HepG2 (cell line): ENCODE measurements around the gene PELI3. TPM values are rescaled to one million over a fixed set of nuclear protein-coding genes. Genes with fewer than 3 reads are reported as not detected.
A peak's percentile ranks its signal among the peaks of the same experiment; 100 is the strongest.

Experiments
- FOXC1 ChIP-seq: sonication (generic); formaldehyde crosslinking; IDR thresholded peaks from 2 replicates; pipeline ENCODE4 v1.8.0; 2022; ENCODE audit warnings: mild to moderate bottlenecking, missing genetic modification reagents, borderline replicate concordance
- GPN1 ChIP-seq: sonication (generic); formaldehyde crosslinking; IDR thresholded peaks from 2 replicates; pipeline ENCODE4 v1.5.1; 2020; ENCODE audit warnings: missing genetic modification reagents, borderline replicate concordance
- HNRNPLL ChIP-seq: fragments of 200-400 bp; formaldehyde crosslinking; IDR thresholded peaks from 2 replicates; pipeline ENCODE4 v1.6.1; 2017; ENCODE audit warnings: mild to moderate bottlenecking, low read depth, low read length; ENCODE audit not compliant: poor library complexity, severe bottlenecking
- JUND ChIP-seq: sonication (generic); formaldehyde crosslinking; IDR thresholded peaks from 2 replicates; pipeline ENCODE4 v1.8.0; 2022; ENCODE audit warnings: mild to moderate bottlenecking, missing genetic modification reagents
- MED1 ChIP-seq: sonication (generic); formaldehyde crosslinking; IDR thresholded peaks from 2 replicates; pipeline ENCODE4 v1.4.0; 2020; ENCODE audit warnings: missing genetic modification reagents
- NFATC3 ChIP-seq: sonication (generic); formaldehyde crosslinking; IDR thresholded peaks from 2 replicates; pipeline ENCODE4 v1.5.1; 2020; ENCODE audit warnings: mild to moderate bottlenecking, missing genetic modification reagents
- NR0B2 ChIP-seq: sonication (generic); formaldehyde crosslinking; IDR thresholded peaks from 2 replicates; pipeline ENCODE4 v1.4.0; 2020; ENCODE audit warnings: mild to moderate bottlenecking, missing genetic modification reagents
- PHF5A ChIP-seq: IDR thresholded peaks from one replicate; pipeline ENCODE4 v1.6.1; 2018; ENCODE audit warnings: low read depth, missing genetic modification reagents; ENCODE audit not compliant: unreplicated experiment
- RARG ChIP-seq: sonication (generic); formaldehyde crosslinking; IDR thresholded peaks from 2 replicates; pipeline ENCODE4 v1.4.0; 2020; ENCODE audit warnings: low read depth, mild to moderate bottlenecking, missing genetic modification reagents
- RBM22 ChIP-seq: fragments of 200-400 bp; formaldehyde crosslinking; optimal IDR thresholded peaks from 2 replicates; pipeline ENCODE3; 2017; ENCODE audit warnings: mild to moderate bottlenecking, low read length, moderate library complexity
- REST ChIP-seq, 2 experiments: IDR thresholded peaks; 2 replicates each; pipeline ENCODE4 v1.6.1; 2011 to 2012; ENCODE audit warnings: low read length in 2 of 2, borderline replicate concordance in 1 of 2, low read depth in 1 of 2, mild to moderate bottlenecking in 1 of 2, moderate library complexity in 1 of 2
- RFXANK ChIP-seq: IDR thresholded peaks from 2 replicates; pipeline ENCODE4 v1.6.1; 2016
- RORA ChIP-seq: sonication (generic); formaldehyde crosslinking; IDR thresholded peaks from 2 replicates; pipeline ENCODE4 v1.5.0; 2020; ENCODE audit warnings: mild to moderate bottlenecking, missing genetic modification reagents, moderate library complexity
- SMAD1 ChIP-seq: sonication (generic); formaldehyde crosslinking; IDR thresholded peaks from 2 replicates; pipeline ENCODE4 v1.4.0; 2020; ENCODE audit warnings: missing genetic modification reagents, low read depth, mild to moderate bottlenecking, borderline replicate concordance
- SSRP1 ChIP-seq: IDR thresholded peaks from 2 replicates; pipeline ENCODE4 v1.6.1; 2016; ENCODE audit warnings: control low read depth
- SYNCRIP ChIP-seq: fragments of 200-400 bp; formaldehyde crosslinking; IDR thresholded peaks from 2 replicates; pipeline ENCODE4 v1.6.1; 2018; ENCODE audit warnings: mild to moderate bottlenecking, low read depth, low read length; ENCODE audit not compliant: insufficient read depth
- TAF1 ChIP-seq: sonication (generic); formaldehyde crosslinking; IDR thresholded peaks from 2 replicates; pipeline ENCODE4 v1.4.0; 2020; ENCODE audit warnings: missing genetic modification reagents
- TCF7L2 ChIP-seq: IDR thresholded peaks from 2 replicates; pipeline ENCODE4 v1.6.1; 2011; ENCODE audit warnings: mild to moderate bottlenecking, low read depth, low read length, moderate library complexity
- ZBTB46 ChIP-seq: sonication (generic); formaldehyde crosslinking; IDR thresholded peaks from 2 replicates; pipeline ENCODE4 v1.4.0; 2020; ENCODE audit warnings: mild to moderate bottlenecking, missing genetic modification reagents, borderline replicate concordance
- ZNF337 ChIP-seq: sonication (generic); formaldehyde crosslinking; IDR thresholded peaks from 2 replicates; pipeline ENCODE4 v1.5.1; 2020; ENCODE audit warnings: missing genetic modification reagents, low read depth, mild to moderate bottlenecking, borderline replicate concordance
- ZNF563 ChIP-seq: sonication (generic); formaldehyde crosslinking; IDR thresholded peaks from 2 replicates; pipeline ENCODE4 v1.8.0; 2022; ENCODE audit warnings: mild to moderate bottlenecking, moderate library complexity, missing genetic modification reagents
- ZNF564 ChIP-seq: sonication (generic); formaldehyde crosslinking; IDR thresholded peaks from 2 replicates; pipeline ENCODE4 v1.8.1; 2023; ENCODE audit warnings: mild to moderate bottlenecking, missing genetic modification reagents
- ZNF569 ChIP-seq: sonication (generic); formaldehyde crosslinking; IDR thresholded peaks from 2 replicates; pipeline ENCODE4 v1.5.0; 2020; ENCODE audit warnings: mild to moderate bottlenecking, missing genetic modification reagents, moderate library complexity, borderline replicate concordance
- ZNF839 ChIP-seq: sonication (generic); formaldehyde crosslinking; IDR thresholded peaks from 2 replicates; pipeline ENCODE4 v1.4.0; 2020; ENCODE audit warnings: missing genetic modification reagents, mild to moderate bottlenecking, borderline replicate concordance
- polyA plus RNA-seq, 8 experiments: library from polyadenylated mRNA; depleted of rRNA in 3 of 8; stranded (reverse) in 7 of 8; unstranded in 1 of 8; fragments of >200 nt; fragmentation: Illumina TruSeq in 4 of 8; extraction: Trizol in 4 of 8; gene quantifications; 2 replicates each; pipeline versions ENCODE4 v1.2.1 to v1.2.3, GENCODE V29; 2011 to 2016; ENCODE audit warnings: low read depth in 4 of 8, missing spikeins in 1 of 8, mixed read lengths in 1 of 8; ENCODE audit not compliant: insufficient read depth in 1 of 8
- total RNA-seq, 5 experiments: library from RNA; depleted of rRNA; stranded (reverse); fragments of >200 nt; fragmentation: Illumina TruSeq; extraction: Trizol; gene quantifications; 2 replicates each; pipeline ENCODE4 v1.2.3, GENCODE V29; 2016; ENCODE audit warnings: low read depth in 1 of 5

Gene PELI3
- total and polyA plus RNA-seq, 2 of the 13 experiments (the other 11 are each of a cell fraction or from before 2014, with no cell fraction given), result 2.0 to 4.0 TPM

GRCh38 chr11:66480117-66480938 lies 13.6 kb downstream of the PELI3 start, which contains the start of gene DPP3 (continued):
- TF ChIP-seq FOXC1 (CRISPR knock-in tag) (peak; percentile 56; the same call in 1 of the 2 replicates), TCF7L2 (no peak), NR0B2 (CRISPR knock-in tag) (peak; percentile 85; the same call in 1 of the 2 replicates), ZNF563 (CRISPR knock-in tag) (peak; percentile 87; the same call in 1 of the 2 replicates), MED1 (CRISPR knock-in tag) (no peak; the same call in none of the 2 replicates), ZBTB46 (CRISPR knock-in tag) (0 out of 2 replicates have a peak, but pooled peaks have one; percentile 69), REST (IDR thresholded peaks at IDR 0.05; ENCODE audit: borderline replicate concordance in 1 of 2, low read depth in 1 of 2, low read length in 2 of 2) (no peak), ZNF564 (0 out of 2 replicates have a peak, but pooled peaks have one; percentile 77), RBM22 (no peak), RARG (CRISPR knock-in tag) (no peak), RORA (CRISPR knock-in tag) (no peak), SSRP1 (CRISPR knock-in tag) (no peak), RFXANK (CRISPR knock-in tag) (peak; percentile 55; the same call in 1 of the 2 replicates), HNRNPLL (no peak), TAF1 (peak; percentile 92), SYNCRIP (no peak), GPN1 (CRISPR knock-in tag) (no peak), JUND (no peak), PHF5A (no peak), NFATC3 (CRISPR knock-in tag) (no peak), ZNF337 (CRISPR knock-in tag) (no peak), SMAD1 (CRISPR knock-in tag) (no peak), ZNF569 (no peak; the same call in 1 of the 2 replicates), ZNF839 (CRISPR knock-in tag) (no peak)
